DMS153 (cell line): ENCODE data around the gene MEP1B.
"Not testable (repeated sequence)": the region's sequence is repeated elsewhere in the genome, so short reads cannot be mapped to it uniquely, and the experiment has no call there.

Source experiments
- DNase-seq: peaks from one replicate; lab custom pipeline; 2025; lab: John Stamatoyannopoulos, UW

The MEP1B gene

DNA sequence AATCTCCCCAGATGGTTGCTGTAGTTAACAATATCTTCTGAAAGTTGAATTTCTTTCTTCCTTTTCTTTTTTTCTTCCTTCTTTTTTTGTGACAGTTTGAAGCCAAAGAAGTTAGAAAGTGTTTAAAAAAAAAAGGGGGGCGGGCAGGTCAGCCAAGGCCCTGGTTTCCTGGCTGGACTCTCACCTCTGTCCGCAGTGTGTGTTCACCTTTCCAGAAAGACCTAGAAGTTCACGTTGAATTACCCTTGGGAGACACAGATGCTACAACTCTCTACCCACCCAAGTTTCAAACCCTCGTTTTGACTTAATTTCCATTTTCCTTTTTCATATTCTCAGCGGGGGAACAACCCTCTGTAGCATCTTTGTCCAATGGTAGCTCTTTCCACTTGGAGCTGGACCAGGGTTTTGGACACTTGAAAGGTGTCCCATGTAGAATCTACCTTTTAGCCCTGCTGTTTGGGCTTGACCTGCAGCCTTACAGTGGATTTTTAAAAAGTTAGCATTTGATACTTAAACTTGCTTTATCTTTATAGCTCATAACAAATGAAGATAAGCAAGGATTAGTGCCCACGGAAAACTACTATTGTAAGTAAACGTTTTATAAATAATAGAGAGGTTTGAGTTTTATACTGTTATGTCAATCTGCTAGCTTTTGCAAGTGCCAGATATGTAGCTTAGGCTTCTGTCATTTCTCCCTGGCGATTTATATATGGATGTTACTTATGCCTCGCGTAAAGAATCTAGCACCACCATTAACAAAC, 20.0 kb downstream of the MEP1B start:
- DNase-seq, result no peak

DNA sequence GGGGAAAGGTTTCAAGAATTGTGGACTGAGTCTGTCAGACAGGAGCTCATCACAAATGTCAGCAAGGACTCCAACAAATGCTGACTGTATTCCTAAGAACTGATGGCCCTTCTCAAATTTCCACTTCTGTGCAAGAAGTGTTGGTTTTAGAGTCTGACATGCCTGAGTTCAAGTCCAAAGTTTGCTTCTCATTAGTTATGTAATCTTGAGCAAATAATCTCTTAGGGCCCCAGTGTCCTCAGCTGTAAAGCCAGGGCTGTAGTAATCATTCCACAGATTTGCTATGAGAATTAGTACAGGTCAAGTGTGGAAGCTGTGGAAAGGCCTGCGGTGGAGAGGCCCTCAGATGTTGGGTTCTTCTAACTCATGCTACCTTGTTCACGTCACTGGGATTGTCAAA, 23.9 kb downstream of the MEP1B start:
- DNase-seq, result no peak

GRCh38 chr18:32216390-32216789, 26.6 kb downstream of the MEP1B start:
- DNase-seq, result no peak

DNA sequence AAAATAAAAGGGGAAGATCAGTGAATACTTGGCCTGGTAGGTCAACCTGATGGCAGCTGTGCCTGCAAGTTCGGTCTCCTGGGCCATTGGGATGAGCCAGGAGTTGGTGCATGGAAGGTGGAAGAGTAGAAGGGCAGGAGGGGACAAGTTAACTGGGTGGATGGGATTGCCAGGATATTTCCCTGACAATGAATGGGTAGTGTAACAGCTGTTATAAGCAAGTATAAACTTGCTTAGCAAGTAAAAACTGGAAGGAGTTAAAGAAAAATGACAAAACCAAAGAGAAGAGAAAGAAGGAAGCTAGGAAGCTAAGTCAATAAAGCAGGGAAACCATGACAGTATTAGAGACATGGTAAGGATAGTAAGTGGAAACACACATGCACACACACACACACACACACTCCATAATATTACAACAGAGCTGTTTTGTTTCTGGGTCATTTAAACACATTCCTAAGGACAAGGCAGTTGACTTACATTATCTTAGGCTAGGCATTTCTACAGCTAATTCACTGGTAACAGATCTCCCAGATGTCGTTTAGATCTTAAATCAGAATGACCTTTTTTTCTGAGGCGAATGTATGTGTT, 29.7 kb downstream of the MEP1B start:
- no peak for DNase-seq

- not testable (repeated sequence) for DNase-seq
Measured at GRCh38 chr18:32233348-32233747, 43.5 kb downstream of the MEP1B start.

DNA sequence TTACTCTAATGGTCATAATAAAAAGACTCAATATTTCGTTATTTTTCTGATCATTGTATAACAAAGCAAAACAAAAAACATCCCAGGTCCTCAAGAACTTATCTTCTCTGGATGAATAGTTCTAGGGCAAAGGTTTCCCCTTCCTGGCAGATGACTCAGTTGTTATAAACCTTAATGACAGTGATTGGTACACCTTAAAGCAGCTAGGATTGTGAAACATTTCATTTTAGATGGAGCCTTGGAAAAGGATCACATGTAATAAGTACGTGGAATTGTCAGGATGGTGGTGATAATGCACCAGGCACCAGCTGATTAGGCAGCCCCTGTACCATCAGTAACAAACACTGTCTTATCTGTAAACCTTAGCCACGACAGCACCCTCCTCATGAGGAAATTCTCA, 47.2 kb downstream of the MEP1B start:
- DNase-seq, result no peak

DNA sequence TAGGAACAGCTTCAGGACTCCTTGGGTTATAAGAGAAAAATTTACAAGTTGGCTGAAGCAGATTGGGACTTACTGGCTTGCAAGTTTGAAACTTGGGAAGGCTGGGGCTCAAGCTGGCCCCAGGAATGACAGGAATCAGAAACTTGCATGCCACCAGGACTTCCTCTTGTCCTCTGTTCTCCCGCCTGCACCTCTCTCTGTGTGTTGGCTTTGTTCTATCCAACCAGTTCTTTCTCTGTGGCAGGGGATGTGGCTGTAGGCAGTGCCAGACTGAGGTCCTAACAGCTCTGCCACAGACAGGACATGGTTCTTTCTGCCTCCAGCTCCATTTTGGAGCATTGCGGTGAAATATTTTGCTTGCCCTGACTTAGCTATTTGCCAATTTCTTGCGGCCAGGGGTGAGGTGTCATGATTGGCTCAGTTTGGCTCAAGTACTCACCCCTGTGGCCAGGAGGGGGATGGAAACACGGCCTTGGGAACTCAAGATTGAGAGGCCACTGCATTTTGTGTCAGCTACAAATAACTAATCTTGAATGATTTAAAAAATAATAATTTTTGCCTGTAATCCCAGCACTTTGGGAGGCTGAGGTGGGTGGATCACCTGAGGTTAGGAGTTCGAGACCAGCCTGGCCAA, 48.9 kb downstream of the MEP1B start:
- DNase-seq, result no peak

DNA sequence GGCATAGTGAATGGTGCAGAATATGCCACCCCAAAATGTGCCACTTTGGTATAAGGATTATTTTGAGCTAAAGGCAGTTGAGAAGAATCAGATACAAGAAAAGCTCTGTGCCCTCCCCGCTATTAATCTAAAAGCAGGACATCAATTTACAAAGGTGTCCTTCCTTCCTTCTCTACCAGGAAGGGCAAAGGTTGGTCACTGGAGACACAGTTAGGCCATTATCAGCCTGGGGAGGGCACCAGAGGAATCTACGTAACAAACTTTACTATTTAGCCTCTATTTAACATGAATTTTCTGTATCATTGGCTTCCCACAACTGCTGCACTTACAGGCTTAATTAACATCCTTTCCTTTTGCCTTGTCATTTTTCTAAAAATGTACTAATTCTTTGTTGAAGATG, 52.6 kb downstream of the MEP1B start:
- DNase-seq, result no peak

- no peak for DNase-seq
Measured at GRCh38 chr18:32243358-32243757, 53.5 kb downstream of the MEP1B start.

- no peak for DNase-seq
Measured at GRCh38 chr18:32244881-32245280, 55.0 kb downstream of the MEP1B start.

DNA sequence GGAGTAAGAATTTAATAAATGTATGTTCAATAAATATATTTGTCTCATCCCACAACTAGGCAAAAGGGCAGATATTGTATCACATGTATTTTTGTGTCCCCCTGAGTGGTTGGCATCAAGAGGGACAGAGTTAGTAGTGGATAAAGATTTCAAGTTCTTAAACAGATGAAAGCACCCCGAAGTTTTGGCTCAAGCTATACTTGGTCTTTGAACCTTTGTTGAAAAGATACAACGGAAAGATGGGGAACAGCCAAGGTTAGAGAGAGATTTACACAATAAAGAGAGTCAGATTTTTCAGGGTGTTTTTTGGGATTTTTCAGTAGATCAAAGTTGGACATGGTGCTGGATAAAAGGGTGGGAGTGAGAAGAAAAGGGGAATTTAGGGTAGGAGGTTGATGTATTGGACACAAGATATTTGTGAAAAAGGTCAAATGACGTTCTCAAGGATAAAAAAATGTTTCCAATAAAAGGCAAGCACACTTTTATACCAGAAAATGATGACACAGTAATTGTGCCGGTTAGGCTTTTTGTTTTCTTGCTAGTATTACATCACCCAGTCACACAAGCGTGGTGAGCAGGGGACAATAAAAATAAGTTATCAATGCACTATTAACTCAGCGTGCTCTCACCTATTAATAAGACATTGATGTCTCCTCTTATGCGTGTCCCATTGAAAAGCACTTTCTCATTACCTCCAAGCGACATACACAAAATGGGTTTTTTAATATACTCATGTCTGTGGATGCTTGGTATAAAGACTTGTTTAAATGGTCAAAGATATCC, 59.5 kb downstream of the MEP1B start:
- DNase-seq, result no peak

DNA sequence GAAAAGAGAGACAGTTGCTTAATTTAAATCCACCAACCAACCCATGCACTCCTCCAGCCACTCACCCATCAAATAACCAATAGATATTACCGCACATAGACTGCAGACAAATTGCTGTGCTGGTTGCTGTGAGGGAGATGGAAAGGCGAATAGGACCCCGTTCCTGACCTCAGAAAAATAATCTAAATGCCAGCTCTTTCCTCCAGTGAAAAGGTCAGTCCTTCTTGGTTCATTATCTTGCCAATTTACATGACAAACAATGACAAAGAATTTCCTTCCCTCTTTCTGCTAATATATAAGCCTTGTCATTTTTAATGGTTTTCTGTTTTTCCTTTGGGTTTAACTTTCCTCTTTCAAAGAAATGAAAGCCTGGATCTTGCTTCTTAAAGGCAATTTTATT, 61.6 kb downstream of the MEP1B start:
- no peak for DNase-seq

GRCh38 chr18:32252141-32252860, 62.5 kb downstream of the MEP1B start:
- no peak for DNase-seq

GRCh38 chr18:32255570-32255969, 65.7 kb downstream of the MEP1B start:
- no peak for DNase-seq

DNA sequence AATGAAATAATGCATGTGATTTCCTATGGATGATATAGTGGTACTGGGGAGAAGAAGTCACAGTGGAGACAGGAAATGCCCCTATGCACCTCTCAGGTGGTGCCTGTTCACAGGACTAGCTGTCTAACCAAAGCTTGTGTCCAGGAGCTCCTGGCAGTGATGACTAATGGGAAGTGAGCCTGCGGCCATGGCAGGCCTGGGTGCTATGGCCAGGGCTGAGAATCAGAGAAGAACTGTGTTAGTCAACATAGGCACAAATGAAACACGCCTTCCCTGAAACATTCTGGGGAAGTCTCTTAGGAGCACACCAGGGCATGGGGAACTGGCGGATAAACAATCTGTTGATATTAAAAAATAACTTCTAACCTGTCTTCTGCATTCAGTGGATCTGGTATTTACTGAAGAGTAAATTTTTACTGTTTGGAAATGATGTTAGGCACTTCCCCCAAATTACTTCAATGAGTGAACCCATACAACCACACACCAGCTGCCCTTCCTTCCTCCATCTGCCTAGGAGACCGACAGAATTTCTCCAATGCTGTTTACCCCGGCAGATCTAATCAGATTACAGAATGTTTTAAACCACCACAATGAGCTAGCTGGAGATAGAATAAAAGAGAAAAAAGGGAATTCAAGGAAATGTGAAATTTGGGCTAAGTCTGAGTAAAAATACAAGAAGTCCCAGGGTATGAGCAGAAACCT, 67.4 kb downstream of the MEP1B start:
- DNase-seq, result no peak

GRCh38 chr18:32258148-32258547, 68.3 kb downstream of the MEP1B start:
- DNase-seq, result no peak

DNA sequence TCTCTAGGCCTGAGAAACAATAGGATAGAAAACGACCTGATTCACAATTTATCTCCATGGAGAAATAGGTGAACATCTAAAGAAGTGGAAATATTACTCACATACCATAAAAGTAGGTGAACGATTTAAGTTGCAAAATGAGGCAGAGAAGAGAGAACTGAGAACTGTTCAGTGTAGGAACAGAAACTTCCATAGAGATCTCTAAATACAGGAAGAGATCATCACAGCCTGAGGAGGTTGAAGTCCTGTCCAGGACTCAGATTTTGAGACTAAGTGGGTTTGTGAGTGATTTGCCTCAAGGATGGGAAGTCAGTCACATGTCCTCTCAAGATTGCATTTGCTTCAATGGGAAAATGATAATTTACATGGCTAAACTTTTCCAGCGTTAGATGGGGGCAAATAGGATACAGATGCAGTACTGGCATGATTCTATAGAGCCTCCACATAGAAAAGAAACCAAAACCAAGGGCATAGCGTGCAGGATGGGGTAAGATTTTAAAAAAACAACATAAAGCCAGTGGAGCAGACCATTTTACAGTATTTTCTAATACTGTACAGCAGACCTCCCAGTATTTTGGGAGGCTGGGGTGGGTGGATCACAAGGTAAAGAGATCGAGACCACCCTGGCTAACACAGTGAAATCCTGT, 68.8 kb downstream of the MEP1B start:
- DNase-seq, result no peak

- DNase-seq, result no peak
Measured at GRCh38 chr18:32259553-32259952, 69.7 kb downstream of the MEP1B start.

GRCh38 chr18:32261003-32261402, 71.2 kb downstream of the MEP1B start:
- DNase-seq, result no peak

GRCh38 chr18:32262092-32262491, 72.3 kb downstream of the MEP1B start:
- DNase-seq, result no peak

DNA sequence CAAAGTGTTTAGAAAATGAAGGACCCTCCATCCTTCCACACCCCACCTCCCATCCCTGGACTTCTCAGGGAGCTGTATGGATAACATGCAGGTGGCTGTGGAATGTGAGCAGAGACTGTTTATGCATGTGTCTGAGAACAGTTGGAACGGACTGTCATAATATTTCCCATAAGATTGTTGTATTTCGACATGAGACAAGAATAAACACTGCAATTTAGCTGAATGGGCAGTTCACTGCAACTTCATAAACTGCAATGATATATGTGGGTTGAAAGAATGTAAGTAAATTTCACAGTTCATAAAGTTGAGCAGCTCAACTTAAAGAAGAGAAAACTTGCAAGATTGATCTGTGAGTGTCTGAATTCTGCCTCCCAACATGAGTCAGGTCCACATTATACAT, 74.6 kb downstream of the MEP1B start:
- DNase-seq, result no peak
